Cardiac muscle cell (in vitro differentiated cells and primary cell): ENCODE measurements around the gene SDF2L1. TPM values are rescaled to one million over a fixed set of nuclear protein-coding genes. Genes with fewer than 3 reads are reported as not detected.
"Not testable (repeated sequence)": the region's sequence is repeated elsewhere in the genome, so short reads cannot be mapped to it uniquely, and the experiment has no call there.

Experiments
- DNase-seq, 2 donors: peaks; one replicate each; pipeline versions ENCODE4 v3.0.0 to v3.0.0-alpha.2; 2010 to 2017; ENCODE audit warnings: low read depth in 1 of 2, low spot score in 1 of 2
- H3K27ac ChIP-seq: fragments of 200-600 bp; sonication (generic); 2 replicates; pipeline ENCODE4 v1.5.1; 2016
- H3K27me3 ChIP-seq: fragments of 200-600 bp; sonication (generic); 2 replicates; pipeline ENCODE4 v1.6.0; 2016; ENCODE audit warnings: control low read depth
- H3K36me3 ChIP-seq: fragments of 200-600 bp; sonication (generic); 2 replicates; pipeline ENCODE4 v1.5.1; 2016; ENCODE audit warnings: control low read depth
- H3K4me1 ChIP-seq: fragments of 200-600 bp; sonication (generic); 2 replicates; pipeline ENCODE4 v1.8.1; 2017; ENCODE audit warnings: low read depth, mild to moderate bottlenecking, mixed run types
- H3K4me3 ChIP-seq: fragments of 200-600 bp; sonication (generic); 2 replicates; pipeline ENCODE4 v1.5.1; 2016; ENCODE audit warnings: mild to moderate bottlenecking
- H3K9me3 ChIP-seq: fragments of 200-600 bp; sonication (generic); 2 replicates; pipeline ENCODE4 v1.5.1; 2017; ENCODE audit warnings: low read depth, mild to moderate bottlenecking, control low read depth
- polyA plus RNA-seq: library from polyadenylated mRNA; unstranded; fragments of >200 nt; fragmentation: Nextera tagmentation; extraction: Ambion mirVana; gene quantifications from 2 replicates; pipeline ENCODE4 v1.2.1, GENCODE V29; 2016
- total RNA-seq: library from RNA; depleted of rRNA; stranded (reverse); fragments of >200 nt; gene quantifications from 2 replicates; pipeline ENCODE4 v1.2.3, GENCODE V29; 2016
- TF ChIP-seq, protein P1 (sequence below): IDR thresholded peaks from 2 replicates; pipeline ENCODE4 v1.5.1; 2012; ENCODE audit warnings: low read depth, mild to moderate bottlenecking, low read length

The SDF2L1 gene
- total and polyA plus RNA-seq, 2 experiments from 2014 or later = 26.8 to 127 TPM

DNA sequence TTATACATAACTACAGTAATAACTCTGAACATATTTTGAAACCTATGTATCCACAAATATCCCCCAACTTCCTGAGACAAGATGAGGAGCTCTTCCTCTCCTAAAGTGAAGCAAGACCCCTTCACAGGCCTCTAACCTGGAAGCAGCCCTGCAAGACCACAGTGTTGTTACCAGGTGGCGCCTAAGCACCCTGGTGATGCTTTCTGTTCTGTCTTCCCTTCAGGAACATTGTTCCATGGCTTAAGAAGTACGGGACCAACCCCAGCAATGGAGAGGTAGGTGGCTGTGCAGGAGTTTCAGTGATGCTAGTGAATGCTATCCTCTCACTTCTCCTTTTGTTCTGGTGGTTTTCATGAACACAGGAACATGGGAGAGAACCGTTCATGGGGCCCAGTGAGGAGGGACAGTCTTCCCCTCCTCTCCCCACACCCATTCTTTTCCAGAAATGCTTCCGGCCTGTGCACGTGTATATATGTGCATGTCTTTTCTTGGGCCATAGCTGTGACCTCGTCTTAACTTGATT is 30.1 kb downstream of the SDF2L1 start:
- Histone ChIP-seq H3K36me3 (peaks cover 26% of the 10 kb centered on the region), H3K27me3 (no peaks in the 10 kb centered on the region), H3K9me3 (no peaks in the 10 kb centered on the region), H3K4me1 (no peaks in the 10 kb centered on the region), H3K4me3 (no peak overlapping the region), H3K27ac (no peak overlapping the region)
- no peak for DNase-seq
- TF ChIP-seq, protein P1, sequence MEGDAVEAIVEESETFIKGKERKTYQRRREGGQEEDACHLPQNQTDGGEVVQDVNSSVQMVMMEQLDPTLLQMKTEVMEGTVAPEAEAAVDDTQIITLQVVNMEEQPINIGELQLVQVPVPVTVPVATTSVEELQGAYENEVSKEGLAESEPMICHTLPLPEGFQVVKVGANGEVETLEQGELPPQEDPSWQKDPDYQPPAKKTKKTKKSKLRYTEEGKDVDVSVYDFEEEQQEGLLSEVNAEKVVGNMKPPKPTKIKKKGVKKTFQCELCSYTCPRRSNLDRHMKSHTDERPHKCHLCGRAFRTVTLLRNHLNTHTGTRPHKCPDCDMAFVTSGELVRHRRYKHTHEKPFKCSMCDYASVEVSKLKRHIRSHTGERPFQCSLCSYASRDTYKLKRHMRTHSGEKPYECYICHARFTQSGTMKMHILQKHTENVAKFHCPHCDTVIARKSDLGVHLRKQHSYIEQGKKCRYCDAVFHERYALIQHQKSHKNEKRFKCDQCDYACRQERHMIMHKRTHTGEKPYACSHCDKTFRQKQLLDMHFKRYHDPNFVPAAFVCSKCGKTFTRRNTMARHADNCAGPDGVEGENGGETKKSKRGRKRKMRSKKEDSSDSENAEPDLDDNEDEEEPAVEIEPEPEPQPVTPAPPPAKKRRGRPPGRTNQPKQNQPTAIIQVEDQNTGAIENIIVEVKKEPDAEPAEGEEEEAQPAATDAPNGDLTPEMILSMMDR = no peak

DNA sequence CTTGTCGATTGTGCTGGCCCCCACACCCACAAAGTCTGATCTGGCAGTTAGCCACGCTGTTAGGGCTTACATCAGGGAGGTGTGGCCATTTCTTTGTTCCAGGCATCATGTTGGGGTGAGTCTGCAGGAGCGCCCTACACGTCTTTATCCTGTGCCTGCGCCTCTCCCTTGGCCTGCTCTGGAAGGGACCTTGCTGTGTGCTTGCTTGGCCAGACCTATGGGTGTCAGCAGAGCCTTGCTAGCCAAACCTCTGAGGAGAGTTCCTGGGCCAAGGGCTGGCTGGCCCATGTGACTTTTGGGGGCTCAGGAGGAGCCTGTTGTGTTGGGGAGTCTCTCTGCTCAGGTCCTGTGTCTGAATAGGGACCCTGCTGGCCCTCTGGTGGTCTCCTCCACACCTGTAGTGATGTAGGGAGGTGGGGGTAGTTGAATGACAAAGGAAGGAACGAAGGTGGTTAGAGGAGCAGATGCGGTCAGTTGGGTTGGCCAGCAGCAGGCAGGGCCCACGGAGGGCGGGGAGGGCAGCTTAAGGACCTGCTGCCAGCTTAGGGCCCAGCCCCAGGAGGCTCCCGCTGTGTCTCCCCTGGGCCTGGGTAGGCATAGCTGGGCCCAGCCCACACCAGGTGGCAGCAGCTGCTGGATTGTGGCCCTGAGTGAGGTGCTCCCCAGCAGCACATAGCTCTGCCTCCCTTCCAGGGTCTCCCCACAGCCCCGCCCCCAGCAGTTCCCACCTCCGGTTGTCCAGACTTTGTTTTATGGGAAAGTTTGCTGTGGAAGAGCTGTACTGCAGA is 31.6 kb downstream of the SDF2L1 start:
- Histone ChIP-seq H3K27me3 (no peaks in the 10 kb centered on the region), H3K9me3 (no peaks in the 10 kb centered on the region), H3K36me3 (peaks cover 26% of the 10 kb centered on the region), H3K4me1 (no peaks in the 10 kb centered on the region), H3K27ac (no peak overlapping the region), H3K4me3 (no peak overlapping the region)
- TF ChIP-seq, protein P1 = no peak
- no peak for DNase-seq

- Histone ChIP-seq H3K27me3 (no peaks in the 10 kb centered on the region), H3K36me3 (peaks cover 26% of the 10 kb centered on the region), H3K9me3 (no peaks in the 10 kb centered on the region), H3K4me3 (no peak overlapping the region), H3K4me1 (no peaks in the 10 kb centered on the region), H3K27ac (no peak overlapping the region)
- no peak for DNase-seq
- TF ChIP-seq, protein P1 = no peak
Measured at GRCh38 chr22:21674638-21675245, 32.6 kb downstream of the SDF2L1 start.

DNA sequence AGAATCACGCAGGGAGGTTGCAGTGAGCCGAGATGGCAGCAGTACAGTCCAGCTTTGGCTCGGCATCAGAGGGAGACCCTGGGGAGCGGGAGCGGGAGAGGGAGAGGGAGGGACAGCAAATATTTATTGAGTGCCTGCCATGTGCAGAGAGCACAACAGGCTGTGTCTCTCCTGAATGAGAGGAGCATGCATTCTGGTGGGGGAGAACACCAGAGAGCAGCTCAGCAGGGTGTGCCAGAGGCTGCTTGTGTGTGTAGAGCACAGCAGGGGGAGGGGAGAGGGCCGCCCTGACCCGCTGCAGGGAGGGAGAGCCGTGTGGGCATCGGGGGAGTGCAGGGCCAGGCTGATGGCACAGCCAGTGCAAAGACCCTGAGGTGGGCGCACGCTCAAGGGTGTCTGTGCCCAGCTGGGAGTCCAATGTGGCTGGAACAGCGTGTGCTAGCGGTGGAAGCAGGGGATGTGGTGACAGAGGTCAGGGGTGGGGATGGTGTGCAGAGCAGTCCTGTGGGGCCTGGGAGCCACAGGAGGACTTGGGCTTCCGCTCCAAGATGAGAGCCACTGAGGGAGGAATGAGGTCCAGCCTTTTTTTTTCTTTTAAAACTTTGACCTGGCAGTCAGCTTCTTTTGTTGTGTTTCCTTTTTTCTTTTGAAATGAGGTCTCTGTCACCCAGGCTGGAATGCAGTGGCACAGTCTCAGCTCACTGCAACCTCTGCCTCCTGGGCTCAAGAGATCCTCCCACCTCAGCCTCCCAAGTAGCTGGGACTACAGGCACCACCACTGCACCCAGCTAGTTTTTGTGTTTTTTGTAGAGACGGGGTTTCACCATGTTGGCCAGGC is 35.7 kb downstream of the SDF2L1 start:
- TF ChIP-seq, protein P1 = no peak
- H3K27ac ChIP-seq = no peak overlapping the region
- no peaks in the 10 kb centered on the region for H3K9me3 ChIP-seq
- H3K4me1 ChIP-seq = no peaks in the 10 kb centered on the region
- DNase-seq = no peak
- no peaks in the 10 kb centered on the region for H3K27me3 ChIP-seq
- H3K4me3 ChIP-seq = no peak overlapping the region
- H3K36me3 ChIP-seq = peaks cover 10% of the 10 kb centered on the region

- H3K27ac ChIP-seq, DNase-seq, H3K27me3 ChIP-seq, H3K4me1 ChIP-seq, H3K9me3 ChIP-seq, H3K4me3 ChIP-seq: not testable (repeated sequence)
- H3K36me3 ChIP-seq = peaks cover 10% of the 10 kb centered on the region
Measured at GRCh38 chr22:21678842-21679241, 36.7 kb downstream of the SDF2L1 start.
